Measurements from ENCODE around the gene GCH1.
"Not testable (repeated sequence)": the region's sequence is repeated elsewhere in the genome, so short reads cannot be mapped to it uniquely, and the experiment has no call there.

GCH1 gene

DNA sequence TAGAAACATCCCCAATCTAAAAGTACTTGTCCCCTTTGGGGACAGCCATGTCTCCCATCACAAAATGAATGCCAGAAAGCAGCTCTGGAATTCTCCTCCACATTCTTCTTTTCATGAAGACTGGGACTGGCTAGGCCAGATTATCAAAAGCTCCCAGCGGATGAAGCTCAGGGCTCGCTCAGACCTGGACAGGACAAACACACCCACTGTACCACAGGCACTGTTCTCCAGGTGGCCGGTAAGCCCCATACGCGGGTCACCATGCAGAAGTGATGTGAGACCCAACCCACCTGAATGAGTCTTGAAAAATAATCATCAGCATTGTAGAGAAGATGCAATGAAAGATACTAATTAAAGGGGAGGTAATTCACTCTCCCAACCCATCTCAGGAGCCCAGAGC lies 85.1 kb downstream of the GCH1 start:
- no peak for DNase-seq

DNA sequence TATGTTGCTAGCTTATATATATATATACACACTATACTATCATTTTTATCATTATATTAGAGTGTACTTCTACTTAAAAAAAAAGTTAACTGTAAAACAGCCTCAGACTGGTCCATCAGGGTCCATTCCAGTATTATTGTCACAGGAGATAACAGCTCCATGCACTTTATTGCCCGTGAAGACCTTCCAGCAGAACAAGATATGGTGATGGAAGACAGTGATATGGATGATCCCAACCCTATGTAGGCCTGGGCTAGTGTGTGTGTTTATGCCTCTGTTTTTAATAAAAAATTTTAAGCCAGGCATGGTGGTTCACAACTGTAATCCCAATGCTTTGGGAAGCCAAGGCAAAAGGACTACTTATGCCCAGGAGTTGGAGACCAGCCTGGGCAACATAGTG lies 86.2 kb downstream of the GCH1 start:
- DNase-seq = no peak

DNA sequence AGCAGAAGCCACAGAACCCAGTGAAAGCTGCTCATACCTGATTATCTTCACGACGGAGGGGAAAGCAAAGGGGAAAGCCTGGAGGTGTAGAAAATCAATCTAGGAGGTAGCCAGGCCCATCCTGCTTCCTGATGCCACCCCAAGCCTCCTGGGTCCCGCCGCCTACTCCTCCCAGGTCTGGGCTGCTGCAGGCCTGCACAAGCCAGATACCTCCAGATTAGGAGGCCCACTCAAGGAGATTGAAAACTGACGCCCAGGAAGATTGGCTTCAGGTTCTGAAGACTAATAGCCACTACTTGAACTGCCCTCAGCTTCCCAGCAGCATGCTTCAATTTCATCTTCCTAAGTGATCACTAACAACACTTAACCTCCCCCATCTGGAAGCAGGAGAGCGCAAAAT lies 87.1 kb downstream of the GCH1 start:
- DNase-seq = no peak

DNA sequence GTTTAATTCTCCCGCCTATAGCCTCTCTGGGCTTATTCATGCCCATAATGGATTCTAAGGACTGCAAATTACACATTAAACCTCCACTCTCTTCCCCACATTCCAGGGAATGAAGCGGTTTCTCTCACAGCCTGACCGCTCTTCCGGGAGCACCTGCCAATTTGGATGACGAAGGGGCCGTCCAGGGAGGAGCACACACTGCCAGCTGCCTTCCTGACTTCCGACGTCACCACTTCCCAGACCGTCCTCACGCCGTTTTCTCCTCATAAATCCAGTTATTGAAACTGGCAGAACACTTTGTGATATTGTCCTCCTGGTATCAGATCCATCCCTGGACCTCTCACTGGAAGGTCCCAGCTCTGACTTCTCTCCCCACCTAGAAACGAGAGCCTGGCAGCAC lies 87.6 kb downstream of the GCH1 start:
- peak; percentile 68 for DNase-seq

DNA sequence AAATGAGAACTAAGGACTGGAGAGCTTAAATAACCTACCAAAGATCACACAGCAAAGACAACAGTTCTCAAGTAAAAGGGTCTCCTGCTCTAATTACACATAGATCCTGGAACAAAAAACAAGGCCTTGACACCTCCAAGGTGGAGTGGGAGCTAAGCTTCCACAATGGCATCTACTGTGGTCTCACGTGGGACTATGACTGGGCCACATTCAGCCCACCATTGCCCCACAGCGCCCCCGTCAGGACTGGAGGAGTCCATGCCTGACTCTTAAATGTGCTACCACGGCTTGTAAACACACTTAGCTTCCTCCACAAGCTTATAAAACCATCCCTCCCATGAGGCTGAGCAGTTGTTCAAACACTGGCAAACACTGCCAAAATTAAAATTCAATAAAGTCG lies 88.5 kb downstream of the GCH1 start:
- no peak for DNase-seq

DNA sequence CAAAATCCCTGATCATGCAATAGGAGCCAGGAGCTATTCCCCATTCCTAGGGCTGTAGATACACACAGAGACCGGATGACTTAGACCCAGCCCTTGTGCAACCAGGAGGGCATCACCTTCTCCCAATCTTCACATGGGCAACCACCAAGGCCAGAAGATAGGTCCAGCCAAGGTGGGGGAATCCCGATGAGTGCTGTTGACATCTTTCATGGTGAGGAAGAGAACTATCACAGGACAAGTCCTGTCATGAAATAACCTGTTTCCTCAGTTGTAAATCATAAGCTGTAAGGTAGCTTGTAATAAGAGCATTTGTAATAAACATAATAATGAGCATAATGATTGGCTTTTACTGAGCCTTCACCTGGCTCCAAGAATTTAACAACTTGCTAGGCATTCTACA lies 89.5 kb downstream of the GCH1 start:
- DNase-seq = no peak

DNA sequence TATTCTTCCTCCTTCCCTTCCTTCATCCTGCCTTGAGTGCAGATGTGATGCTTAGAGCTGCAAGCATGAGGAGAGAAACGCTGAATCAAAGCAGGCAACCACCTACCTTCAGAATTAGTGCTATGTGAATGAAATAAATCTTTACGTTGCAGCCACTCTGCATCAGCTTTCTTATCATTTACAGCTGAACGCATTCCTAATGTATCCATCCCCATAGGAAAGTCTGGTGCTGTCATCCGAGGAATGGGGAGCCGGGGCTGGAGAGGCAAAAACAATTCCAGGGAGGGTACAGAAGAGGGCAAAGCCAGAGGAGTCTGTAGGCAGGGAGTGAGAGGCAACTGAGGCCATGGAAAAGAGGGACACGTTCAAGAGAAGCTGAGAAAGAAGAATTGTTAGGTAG lies 90.0 kb downstream of the GCH1 start:
- DNase-seq = no peak

DNA sequence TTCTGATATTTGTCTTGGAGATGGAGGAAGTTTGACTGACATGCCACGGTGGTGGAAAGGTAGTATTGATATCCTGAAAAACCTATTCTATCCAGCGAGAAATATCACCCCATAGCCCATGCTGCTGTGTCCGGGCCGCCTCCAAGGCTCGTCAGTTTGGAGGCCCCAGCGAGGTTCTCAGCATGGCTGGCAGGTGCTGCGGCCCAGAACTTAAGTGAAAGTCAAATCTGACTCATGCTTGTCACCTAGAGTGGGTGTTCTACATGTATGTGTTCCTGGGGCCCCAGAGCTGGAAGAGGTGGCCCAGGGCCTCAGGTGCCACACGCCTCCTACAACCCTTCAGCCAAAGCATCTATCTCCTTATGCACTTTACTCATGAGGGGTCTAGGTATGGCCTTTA lies 92.9 kb downstream of the GCH1 start:
- no peak for DNase-seq

DNA sequence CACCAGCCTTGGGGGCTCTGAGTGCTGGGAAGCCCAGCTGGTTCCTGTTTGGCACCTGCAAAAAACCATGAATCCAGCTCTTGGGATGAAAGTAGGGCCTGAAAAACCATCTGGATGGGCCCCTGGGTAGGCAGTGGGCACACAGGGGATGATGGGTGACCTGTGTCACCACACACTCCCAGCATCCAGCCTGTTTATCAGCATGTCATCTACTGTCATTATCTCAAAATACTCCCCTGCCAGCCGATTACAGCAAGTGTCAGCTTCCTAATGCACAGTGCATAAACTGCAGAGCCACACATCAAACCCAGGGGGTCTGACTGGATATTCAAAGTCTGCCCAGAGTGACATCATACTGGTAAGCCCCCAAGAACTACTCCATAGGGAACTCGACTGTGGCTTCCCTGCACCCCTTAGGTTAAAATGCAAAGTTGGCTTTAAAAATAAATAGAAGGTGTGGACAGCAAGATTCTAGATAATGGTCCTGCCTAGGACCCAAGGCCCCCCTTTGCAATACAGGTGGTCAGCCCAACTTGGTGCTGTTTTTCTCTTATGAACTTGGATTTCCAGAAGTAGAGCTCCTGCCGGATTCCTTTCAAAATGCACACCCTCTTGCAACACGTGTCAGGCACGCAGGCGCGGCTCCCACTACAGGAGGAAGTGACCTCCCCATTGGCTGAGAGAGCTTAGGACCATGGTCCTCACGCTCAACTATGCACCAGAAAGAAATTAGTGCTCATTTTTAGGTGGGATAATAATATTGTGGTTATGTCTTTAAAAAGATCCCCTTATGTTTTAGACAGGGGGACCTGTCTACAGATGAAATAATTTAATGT lies 94.1 kb downstream of the GCH1 start:
- DNase-seq = no peak

DNA sequence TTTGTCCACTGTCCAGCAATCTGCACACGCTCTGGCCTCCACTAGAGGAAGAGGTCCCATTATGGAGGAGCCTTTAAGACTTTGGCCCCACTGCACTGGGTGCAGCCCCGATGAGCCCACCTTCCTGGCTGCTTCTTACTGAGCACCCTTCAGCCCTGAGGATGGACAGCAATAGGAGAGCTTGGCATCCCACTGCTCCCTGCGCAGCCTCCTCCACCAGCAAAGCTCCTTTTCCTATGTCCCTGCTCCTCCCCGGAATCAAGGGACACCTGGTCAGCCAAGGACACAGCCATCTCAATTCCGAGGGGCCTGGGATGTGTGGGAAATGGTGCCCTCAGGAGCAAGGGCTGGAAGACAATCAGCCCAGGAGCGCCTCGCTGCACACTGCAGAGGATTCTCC lies 94.7 kb downstream of the GCH1 start:
- no peak for DNase-seq

DNA sequence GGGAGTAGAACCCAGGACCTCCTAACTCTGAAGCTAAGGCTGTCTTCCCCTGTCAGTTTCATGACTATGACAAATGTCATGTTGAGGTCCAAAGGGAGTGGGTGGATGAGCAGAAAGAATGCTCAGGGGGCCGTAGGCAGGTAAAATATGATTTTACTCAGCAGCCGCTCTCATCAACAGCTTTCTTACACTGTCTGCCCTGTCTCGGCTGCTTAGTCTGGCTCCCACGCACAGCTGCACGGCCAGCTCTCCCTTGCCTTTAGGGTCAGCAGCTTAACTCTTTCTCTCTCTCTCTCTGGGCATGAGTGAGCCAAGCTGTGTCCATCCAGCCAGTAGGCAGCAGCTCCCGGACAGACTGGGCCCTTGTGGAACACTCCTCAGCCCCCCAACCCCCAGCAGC lies 95.2 kb downstream of the GCH1 start:
- no peak for DNase-seq

DNA sequence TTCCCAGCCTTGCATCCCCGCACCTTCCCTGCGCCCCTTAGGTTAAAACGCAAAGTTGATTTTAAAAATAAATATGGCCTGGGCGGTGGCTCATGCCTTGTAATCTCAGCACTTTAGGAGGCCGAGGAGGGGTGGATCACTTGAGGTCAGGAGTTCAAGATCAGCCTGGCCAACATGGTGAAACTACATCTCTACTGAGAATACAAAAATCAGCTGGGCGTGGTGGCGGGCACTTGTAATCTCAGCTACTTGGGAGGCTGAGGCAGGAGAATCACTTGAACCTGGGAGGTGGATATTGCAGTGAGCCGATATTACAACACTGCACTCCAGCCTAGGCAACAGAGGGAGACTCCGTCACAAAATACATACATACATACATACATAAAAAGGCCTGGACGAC lies 96.0 kb downstream of the GCH1 start:
- DNase-seq = no peak

DNA sequence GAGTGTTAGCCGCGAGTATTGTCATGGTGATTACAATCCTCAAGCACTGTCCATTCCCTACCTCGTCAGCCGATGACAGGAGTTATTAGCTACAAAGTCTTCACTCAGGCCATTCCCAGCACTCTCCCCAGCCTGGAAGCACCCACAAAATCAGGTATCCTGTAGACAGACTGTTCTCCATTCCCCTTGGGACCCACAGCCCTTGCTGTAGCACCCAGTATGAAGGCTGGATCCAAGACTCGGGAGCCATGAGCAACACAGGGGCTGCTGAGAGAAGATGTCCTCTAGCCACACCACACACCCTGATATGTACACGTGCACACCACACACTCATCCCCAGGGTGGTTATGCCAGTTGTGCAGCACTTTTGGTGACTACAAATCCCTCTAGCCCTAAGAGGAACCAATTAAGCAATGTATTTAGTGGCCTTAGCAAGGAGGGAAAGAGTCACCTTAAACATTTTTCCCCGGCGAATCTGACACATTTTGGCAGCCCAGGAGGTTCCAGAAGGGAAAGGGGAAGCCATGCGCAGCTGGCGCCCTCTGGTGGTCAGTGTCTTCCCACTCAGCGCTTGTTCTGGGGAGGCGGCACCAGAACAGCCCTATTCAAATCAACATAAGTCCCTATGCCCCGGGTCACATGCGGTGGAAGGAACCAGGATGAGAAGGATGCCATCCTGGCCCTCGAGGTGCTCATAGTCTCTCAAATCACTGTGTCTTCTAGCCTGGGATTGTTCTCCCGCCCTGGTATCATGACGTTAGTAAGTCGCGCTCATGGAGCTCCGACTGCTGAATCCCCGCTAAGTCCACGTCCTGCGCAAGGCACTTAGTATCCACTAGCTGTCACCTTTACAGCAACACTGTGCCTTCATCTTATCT lies 96.9 kb downstream of the GCH1 start:
- DNase-seq = peak; percentile 79

DNA sequence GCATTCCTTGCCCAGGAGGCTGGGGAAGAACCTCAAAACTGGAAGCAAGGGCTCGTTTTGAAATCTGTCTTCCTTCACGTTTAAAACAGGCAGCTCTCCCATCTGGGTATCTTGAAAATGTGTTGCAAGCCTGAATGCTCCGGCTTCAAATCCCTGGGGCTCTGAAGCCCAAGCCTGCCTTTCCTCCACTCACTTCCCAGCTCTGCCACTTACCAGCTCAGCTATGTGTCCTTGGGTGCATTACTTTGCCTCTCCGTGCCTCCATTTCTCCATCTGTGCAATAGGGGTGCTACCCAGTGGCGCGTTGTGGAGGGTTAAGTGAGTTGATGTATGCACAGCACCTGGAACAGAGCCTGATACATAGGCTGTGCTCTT lies 97.6 kb downstream of the GCH1 start:
- no peak for DNase-seq

DNA sequence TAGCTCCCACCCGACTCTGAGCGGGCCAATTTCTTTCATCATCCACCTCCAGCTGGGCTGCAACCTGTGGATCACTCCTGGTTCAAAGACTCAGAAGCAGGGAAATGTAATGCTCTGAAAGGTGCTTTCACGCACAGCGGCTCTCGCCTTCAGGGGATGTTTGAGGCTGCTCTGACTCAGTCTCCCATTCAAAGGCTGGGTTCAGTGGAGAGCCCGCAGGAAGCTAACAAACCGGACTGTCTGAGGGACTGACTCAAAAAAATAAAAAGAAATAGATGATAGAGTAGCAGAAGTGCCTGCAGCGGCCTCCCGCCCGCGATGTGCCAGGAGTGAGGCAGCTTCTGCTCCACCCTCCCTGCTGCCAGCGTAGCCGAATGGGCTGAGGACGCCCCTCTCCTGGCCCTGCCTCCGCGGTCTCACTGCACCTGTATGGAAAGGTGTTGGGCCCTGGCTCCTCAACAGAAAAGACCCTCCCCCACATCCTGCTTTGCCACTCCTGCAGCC lies 98.0 kb downstream of the GCH1 start:
- no peak for DNase-seq

DNA sequence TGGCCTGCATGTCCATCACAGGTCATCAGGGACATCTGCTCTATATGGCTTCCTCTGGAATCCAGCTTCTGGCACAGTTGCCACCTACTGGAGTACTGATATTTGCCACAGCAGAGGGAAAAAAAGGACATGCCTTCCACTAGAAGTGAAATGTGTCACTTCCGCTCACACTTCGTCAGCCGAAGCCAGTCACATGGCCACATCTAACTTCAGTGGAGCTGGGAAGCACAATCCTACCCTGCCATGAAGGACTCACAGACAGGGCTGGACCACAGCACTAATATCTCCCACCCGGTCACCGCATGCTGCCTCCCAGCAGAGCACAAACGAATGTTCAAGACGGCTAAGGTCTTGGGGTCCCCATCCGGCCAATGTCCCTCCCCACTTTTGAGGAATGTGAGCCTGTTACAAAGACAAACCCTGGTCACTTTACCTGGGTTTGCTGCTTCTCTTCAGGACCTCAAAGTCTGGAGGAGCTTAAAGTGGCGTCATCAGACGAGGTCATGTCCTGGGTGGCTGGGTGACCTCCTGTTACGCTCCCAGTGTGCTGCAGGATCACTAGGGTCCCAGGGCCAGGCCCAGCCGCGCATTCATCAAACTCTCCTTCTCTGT lies 98.6 kb downstream of the GCH1 start:
- DNase-seq = no peak

DNA sequence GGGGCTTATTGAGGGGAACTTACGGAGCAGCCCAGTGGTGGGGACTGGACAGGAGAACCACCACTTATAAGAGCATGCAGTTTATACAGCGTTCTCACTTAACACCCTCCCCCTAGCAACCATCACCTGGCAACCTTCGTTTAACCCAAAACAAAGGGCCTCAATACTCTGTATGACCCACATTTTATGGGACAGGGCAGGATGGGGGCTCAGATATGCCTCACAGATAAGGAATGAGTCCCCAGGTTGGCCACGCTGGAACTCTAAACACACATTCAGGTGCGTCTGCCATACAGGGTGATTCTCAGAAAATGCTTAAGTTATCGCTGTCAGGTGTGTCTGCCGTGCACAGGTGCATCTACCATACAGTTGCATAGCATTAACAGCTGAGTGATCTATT lies 99.2 kb downstream of the GCH1 start:
- no peak for DNase-seq

DNA sequence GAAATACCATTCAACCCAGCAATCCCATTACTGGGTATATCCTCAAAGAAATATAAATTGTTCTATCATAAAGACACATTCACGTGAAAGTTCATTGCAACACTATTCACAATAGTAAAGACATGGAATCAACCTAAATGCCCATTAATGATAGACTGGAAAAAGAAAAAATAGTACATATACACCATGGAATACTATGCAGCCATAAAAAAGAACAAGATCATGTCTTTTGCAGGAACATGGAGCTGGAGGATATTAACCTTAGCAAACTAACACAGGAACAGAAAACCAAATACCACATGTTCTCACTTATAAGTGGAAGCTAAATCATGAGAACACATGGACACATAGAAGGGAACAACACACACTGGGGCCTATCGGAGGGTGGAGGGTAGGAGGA lies 101.1 kb downstream of the GCH1 start:
- not testable (repeated sequence) for DNase-seq

DNA sequence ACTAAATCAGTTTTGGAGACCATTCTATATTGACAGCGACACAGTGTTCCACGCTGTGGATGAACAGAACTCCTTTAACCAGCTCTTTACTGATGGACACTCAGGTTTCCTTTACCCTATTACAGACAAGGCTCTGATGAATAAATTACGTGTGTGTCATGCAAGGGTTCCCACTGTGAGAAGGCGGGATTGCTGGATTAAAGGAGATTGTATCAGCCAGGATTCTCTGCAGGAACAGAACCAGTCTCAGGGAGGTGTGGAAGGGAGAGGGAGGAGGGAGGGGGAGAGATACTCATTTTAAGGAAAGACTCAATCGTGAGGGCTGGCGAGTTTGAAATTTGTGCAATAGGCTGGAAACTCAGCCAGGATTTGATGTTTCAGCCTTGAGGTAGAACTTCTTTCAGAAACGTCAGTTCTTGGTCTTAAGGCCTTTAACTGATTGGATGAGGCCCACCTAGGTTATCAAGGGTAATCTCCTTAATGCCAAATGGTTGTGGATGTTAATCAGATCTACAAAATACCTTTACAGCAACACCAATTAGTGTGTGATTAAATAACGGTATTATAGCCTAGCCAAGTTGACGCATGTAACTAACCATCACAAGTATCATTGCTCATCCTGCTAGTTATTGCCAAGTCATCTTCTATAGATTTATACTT lies 104.0 kb downstream of the GCH1 start:
- peak; percentile 38 for DNase-seq

DNA sequence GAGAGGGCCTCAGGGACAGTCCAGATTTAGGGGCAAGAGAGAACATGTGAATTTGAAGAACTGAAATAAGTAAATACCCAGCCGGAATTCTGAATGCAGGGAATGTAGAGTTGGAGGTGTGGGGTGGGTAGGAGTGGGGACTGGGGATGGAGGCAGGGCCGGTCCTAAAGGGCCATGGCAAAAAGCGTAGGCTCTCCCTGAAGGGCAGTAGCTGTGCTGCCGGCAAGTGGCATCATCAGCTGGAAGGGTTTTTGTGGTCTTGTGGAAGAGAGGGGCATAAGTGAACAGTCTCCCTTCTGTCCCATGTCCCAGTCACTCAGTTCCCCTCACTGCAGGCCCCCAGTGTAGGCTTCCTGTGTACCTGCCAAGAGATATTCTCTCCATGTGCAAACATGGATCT lies 104.6 kb downstream of the GCH1 start:
- no peak for DNase-seq

DNA sequence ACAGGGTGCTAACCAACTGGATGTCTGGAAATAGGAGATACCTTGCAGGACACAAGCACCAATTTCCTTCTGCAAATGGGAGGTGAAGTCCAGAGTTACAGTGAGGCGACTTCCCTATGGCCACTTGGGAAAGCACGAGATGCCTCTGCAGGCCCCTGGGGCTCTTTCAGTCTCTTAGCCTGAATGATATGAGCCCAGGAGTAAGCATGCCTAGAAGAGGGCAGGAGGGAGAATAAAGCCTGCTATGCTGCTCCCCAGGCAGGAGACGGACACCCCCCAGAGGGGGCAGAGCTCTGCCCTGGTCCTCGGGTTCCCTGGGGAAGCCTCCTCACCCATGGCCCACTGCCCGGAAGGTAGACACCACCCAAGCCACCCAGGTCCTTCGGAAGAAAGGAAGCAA lies 105.1 kb downstream of the GCH1 start:
- DNase-seq = no peak

DNA sequence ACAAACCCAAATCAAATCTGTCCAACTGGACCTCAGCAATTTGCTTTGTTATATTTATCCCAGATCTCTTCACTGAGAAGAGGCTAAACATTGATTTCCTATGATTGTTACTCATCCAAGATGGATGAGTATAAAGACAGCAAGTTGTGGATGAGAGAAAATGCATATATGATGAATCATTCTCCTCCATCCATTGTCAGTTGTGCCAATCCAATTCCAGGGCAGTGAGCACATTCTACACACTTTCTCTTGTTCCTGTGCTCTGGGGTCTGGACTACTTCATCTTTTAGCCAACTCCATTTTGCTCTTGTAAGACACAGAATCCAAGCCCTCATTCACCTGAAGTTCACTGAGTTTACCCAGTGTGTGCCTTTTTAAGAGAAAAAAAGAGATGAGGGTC lies 105.7 kb downstream of the GCH1 start:
- DNase-seq = peak; percentile 89

DNA sequence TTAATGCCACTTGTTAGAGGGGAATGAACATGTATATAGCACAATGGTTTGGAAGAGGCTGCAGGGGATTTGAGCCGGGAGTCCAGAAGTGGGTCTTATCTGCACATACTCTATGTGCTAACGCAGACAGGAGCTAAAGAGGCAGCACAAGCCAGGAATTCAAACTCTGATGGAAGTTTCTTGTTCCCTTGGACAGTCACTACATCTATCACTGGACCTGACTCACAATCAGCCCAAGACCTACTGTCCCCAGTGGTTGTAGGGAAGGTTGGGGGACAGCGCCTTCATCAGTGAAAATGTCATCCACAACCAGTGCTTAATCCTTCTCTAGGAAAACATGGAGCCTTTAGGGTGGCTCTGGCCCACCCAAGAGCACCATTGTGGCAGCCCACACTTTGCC lies 107.8 kb downstream of the GCH1 start:
- DNase-seq = no peak

All from fibroblast of upper back skin (primary cell).